HG02798 (cell line): Measurements from ENCODE around the gene ZNF407.

Source experiments
- ATAC-seq: cut with Tn5 transposase; IDR thresholded peaks from one replicate; pipeline ENCODE4 v1.9.1; 2021; ENCODE audit warnings: mild to moderate bottlenecking; ENCODE audit not compliant: unreplicated experiment, poor library complexity

The ZNF407 gene

GRCh38 chr18:74768096-74768495 is 170.4 kb downstream of the ZNF407 start:
- no peak for ATAC-seq

- peak; percentile 82 for ATAC-seq
Observed at GRCh38 chr18:74773171-74773624, 175.5 kb downstream of the ZNF407 start.

GRCh38 chr18:74774486-74774885 is 176.8 kb downstream of the ZNF407 start:
- no peak for ATAC-seq

GRCh38 chr18:74775239-74775638 is 177.6 kb downstream of the ZNF407 start:
- no peak for ATAC-seq

- ATAC-seq, result no peak
Observed at GRCh38 chr18:74778191-74778847, 180.6 kb downstream of the ZNF407 start.

GRCh38 chr18:74784752-74785151 is 187.1 kb downstream of the ZNF407 start:
- ATAC-seq, result no peak

- ATAC-seq, result no peak
Observed at GRCh38 chr18:74785632-74786031, 188.0 kb downstream of the ZNF407 start.

- ATAC-seq, result no peak
Observed at GRCh38 chr18:74788657-74789056, 191.0 kb downstream of the ZNF407 start.

GRCh38 chr18:74789078-74789477 is 191.4 kb downstream of the ZNF407 start:
- no peak for ATAC-seq

- ATAC-seq, result no peak
Observed at GRCh38 chr18:74790451-74790850, 192.8 kb downstream of the ZNF407 start.

GRCh38 chr18:74791501-74792194 is 194.0 kb downstream of the ZNF407 start:
- ATAC-seq, result no peak

- ATAC-seq, result no peak
Observed at GRCh38 chr18:74793746-74794145, 196.1 kb downstream of the ZNF407 start.

- no peak for ATAC-seq
Observed at GRCh38 chr18:74795751-74796150, 198.1 kb downstream of the ZNF407 start.

GRCh38 chr18:74796211-74796610 is 198.5 kb downstream of the ZNF407 start:
- no peak for ATAC-seq

GRCh38 chr18:74796841-74797576 is 199.3 kb downstream of the ZNF407 start:
- peak; percentile 100 for ATAC-seq

GRCh38 chr18:74797577-74798151 is 200.0 kb downstream of the ZNF407 start:
- peak; percentile 43 for ATAC-seq

GRCh38 chr18:74799542-74799941 is 201.9 kb downstream of the ZNF407 start:
- no peak for ATAC-seq

- ATAC-seq, result no peak
Observed at GRCh38 chr18:74800098-74800497, 202.4 kb downstream of the ZNF407 start.

GRCh38 chr18:74803117-74803516 is 205.4 kb downstream of the ZNF407 start:
- no peak for ATAC-seq

GRCh38 chr18:74803769-74804168 is 206.1 kb downstream of the ZNF407 start:
- ATAC-seq, result no peak

GRCh38 chr18:74804677-74805076 is 207.0 kb downstream of the ZNF407 start:
- no peak for ATAC-seq
